Esophagus squamous epithelium (tissue), 5 donors: Measurements from ENCODE around the gene BPGM. TPM values are rescaled to one million over a fixed set of nuclear protein-coding genes. Genes with fewer than 3 reads are reported as not detected.

ENCODE experiments used
- DNase-seq: peaks from one replicate; lab custom pipeline; 2025; lab: John Stamatoyannopoulos, UW
- H3K27ac ChIP-seq, 4 donors: fragments of 200-600 bp; sonication (generic); one replicate each; pipeline ENCODE4 v1.5.1; 2016 to 2019; ENCODE audit warnings: mild to moderate bottlenecking in 1 of 4
- H3K27me3 ChIP-seq, 4 donors: fragments of 200-600 bp; sonication (generic); 1 replicate in 3 of 4; 2 replicates in 1 of 4; pipeline versions ENCODE4 v1.5.1 to v1.6.0; 2017 to 2021; ENCODE audit warnings: antibody characterized with exemption in 1 of 4
- H3K36me3 ChIP-seq, 3 donors: fragments of 200-600 bp; sonication (generic); one replicate each; pipeline ENCODE4 v1.5.1; 2016 to 2019
- H3K4me1 ChIP-seq, 3 donors: fragments of 200-600 bp; sonication (generic); one replicate each; pipeline ENCODE4 v1.5.1; 2017 to 2019
- H3K4me3 ChIP-seq, 4 donors: fragments of 200-600 bp; sonication (generic); 1 replicate in 3 of 4; 2 replicates in 1 of 4; pipeline ENCODE4 v1.5.1; 2016 to 2019; ENCODE audit warnings: mild to moderate bottlenecking in 2 of 4, moderate library complexity in 1 of 4
- H3K9me3 ChIP-seq, 3 donors: fragments of 200-600 bp; sonication (generic); one replicate each; pipeline ENCODE4 v1.5.1; 2016 to 2019
- CTCF ChIP-seq, 6 experiments: fragments of 450-650 bp in 4 of 6; fragments of 200-600 bp in 2 of 6; sonication (generic) in 2 of 6; IDR thresholded peaks; one replicate each; pipeline ENCODE4 v1.5.1; 2016 to 2019; ENCODE audit warnings: antibody characterized with exemption in 6 of 6, mild to moderate bottlenecking in 4 of 6, moderate library complexity in 4 of 6
- POLR2A ChIP-seq, 4 donors: fragments of 450-650 bp; IDR thresholded peaks; one replicate each; pipeline ENCODE4 v1.6.1; 2017; ENCODE audit warnings: antibody characterized with exemption in 4 of 4, mild to moderate bottlenecking in 4 of 4, moderate library complexity in 3 of 4
- WGBS, 2 donors: methylation state at CpG; one replicate each; pipeline ENCODE4 v1.1.5; 2018; 5-methylcytosine and 5-hydroxymethylcytosine counted together
- intact Hi-C: fragments of 100-400 bp; cut with DNase I; formaldehyde crosslinking; loops from one replicate; pipeline ENCODE4 v1.15.0; 2022
- total RNA-seq, 4 donors: library from RNA; depleted of rRNA; stranded (reverse); fragments of >200 nt; gene quantifications; one replicate each; pipeline ENCODE4 v1.1.0, GENCODE V29; 2016
- donor health status: DM: yes; HTN: yes; CAD: no.

The BPGM gene
- total RNA-seq, 4 donors from 2014 or later: 4.4 to 16.8 (median 11.3) TPM

- Histone ChIP-seq H3K4me3 (no peak overlapping the region), H3K36me3 (no peaks in the 10 kb centered on the region), H3K4me1 (peaks cover 0 to 51% (median 16%) of the 10 kb centered on the region in 3 donors), H3K9me3 (no peaks in the 10 kb centered on the region), H3K27ac (peak overlapping the region in 3 of 4 donors; percentile 81 to 89 (median 86)), H3K27me3 (no peaks in the 10 kb centered on the region)
- TF ChIP-seq POLR2A (IDR thresholded peaks at IDR 0.05) (no peak), CTCF (IDR thresholded peaks at IDR 0.05) (no peak)
- intact Hi-C loops: no loop called here
- WGBS, 2 donors: 88 to 90% methylated on average over 1 to 2 of the region's 2 CpGs
- DNase-seq: no peak
Observed at GRCh38 chr7:134701272-134701671, 54.6 kb downstream of the BPGM start.

- H3K9me3 ChIP-seq: no peaks in the 10 kb centered on the region
- H3K27ac ChIP-seq: peak overlapping the region; percentile 59 to 89 (median 84)
- intact Hi-C loops: no loop called here
- WGBS, 2 donors: 67 to 72% methylated on average over 9 to 10 of the region's 10 CpGs
- no peak for DNase-seq
- H3K36me3 ChIP-seq: no peaks in the 10 kb centered on the region
- TF ChIP-seq CTCF (IDR thresholded peaks at IDR 0.05) (no peak), POLR2A (IDR thresholded peaks at IDR 0.05) (no peak)
- no peak overlapping the region for H3K4me3 ChIP-seq
- peaks cover 0 to 47% (median 16%) of the 10 kb centered on the region in 3 donors for H3K4me1 ChIP-seq
- H3K27me3 ChIP-seq: no peaks in the 10 kb centered on the region
Observed at GRCh38 chr7:134702366-134703240, 56.0 kb downstream of the BPGM start.

GRCh38 chr7:134703241-134703594 lies 56.6 kb downstream of the BPGM start:
- peaks cover 0 to 47% (median 16%) of the 10 kb centered on the region in 3 donors for H3K4me1 ChIP-seq
- H3K27me3 ChIP-seq: no peaks in the 10 kb centered on the region
- no peak for DNase-seq
- no peaks in the 10 kb centered on the region for H3K9me3 ChIP-seq
- 94 to 96% methylated on average over 2 of the region's 2 CpGs for WGBS, 2 donors
- TF ChIP-seq CTCF (IDR thresholded peaks at IDR 0.05) (no peak), POLR2A (IDR thresholded peaks at IDR 0.05) (no peak)
- H3K27ac ChIP-seq: peak overlapping the region; percentile 59 to 89 (median 84)
- intact Hi-C loops: no loop called here
- H3K36me3 ChIP-seq: no peaks in the 10 kb centered on the region
- no peak overlapping the region for H3K4me3 ChIP-seq

GRCh38 chr7:134703782-134704181 lies 57.1 kb downstream of the BPGM start:
- intact Hi-C loops: no loop called here
- peak overlapping the region; percentile 59 to 89 (median 84) for H3K27ac ChIP-seq
- WGBS, 2 donors: 69 to 78% methylated on average over 6 of the region's 6 CpGs
- no peaks in the 10 kb centered on the region for H3K36me3 ChIP-seq
- H3K27me3 ChIP-seq: no peaks in the 10 kb centered on the region
- DNase-seq: no peak
- no peaks in the 10 kb centered on the region for H3K9me3 ChIP-seq
- TF ChIP-seq POLR2A (IDR thresholded peaks at IDR 0.05) (no peak), CTCF (IDR thresholded peaks at IDR 0.05) (no peak)
- H3K4me3 ChIP-seq: no peak overlapping the region
- H3K4me1 ChIP-seq: peaks cover 0 to 47% (median 16%) of the 10 kb centered on the region in 3 donors

GRCh38 chr7:134704827-134705226 lies 58.2 kb downstream of the BPGM start:
- TF ChIP-seq POLR2A (IDR thresholded peaks at IDR 0.05) (no peak), CTCF (IDR thresholded peaks at IDR 0.05) (no peak)
- Histone ChIP-seq H3K9me3 (no peaks in the 10 kb centered on the region), H3K36me3 (no peaks in the 10 kb centered on the region), H3K4me3 (no peak overlapping the region), H3K4me1 (peaks cover 0 to 40% (median 16%) of the 10 kb centered on the region in 3 donors), H3K27me3 (no peaks in the 10 kb centered on the region), H3K27ac (peak overlapping the region; percentile 27 to 89 (median 84))
- WGBS, 2 donors: 84 to 95% methylated on average over 4 to 5 of the region's 5 CpGs
- intact Hi-C loops: no loop called here
- no peak for DNase-seq
